Measurements from ENCODE around the gene FAM228B. TPM values are rescaled to one million over a fixed set of nuclear protein-coding genes. Genes with fewer than 3 reads are reported as not detected.

FAM228B gene
- total RNA-seq, 2 donors from 2014 or later: 17.7 to 20.6 TPM

- intact Hi-C loops (cut with DNase I): no loop called here
- DNase-seq (ENCODE audit: low spot score): no peak
- Histone ChIP-seq H3K36me3 (no peaks in the 10 kb centered on the region), H3K27ac (no peak overlapping the region), H3K4me3 (peak overlapping the region in 1 of 2 donors; percentile 13), H3K9me3 (no peaks in the 10 kb centered on the region), H3K4me1 (replicated peaks) (no peaks in the 10 kb centered on the region), H3K27me3 (replicated peaks; ENCODE audit: insufficient read depth) (no peaks in the 10 kb centered on the region)
- TF ChIP-seq POLR2AphosphoS5 (IDR thresholded peaks at IDR 0.05) (no peak), POLR2A (IDR thresholded peaks at IDR 0.05) (no peak), CTCF (IDR thresholded peaks at IDR 0.05) (no peak)
- whole genome bisulfite sequencing: 47% methylated on average over 17 of the region's 17 CpGs
Observed at GRCh38 chr2:24175631-24176187, 52.4 kb downstream of the FAM228B start.

- no peaks in the 10 kb centered on the region for H3K27me3 ChIP-seq (replicated peaks; ENCODE audit: insufficient read depth)
- H3K4me3 ChIP-seq: no peak overlapping the region
- H3K9me3 ChIP-seq: no peaks in the 10 kb centered on the region
- no peaks in the 10 kb centered on the region for H3K36me3 ChIP-seq
- 44% methylated on average over 1 of the region's 1 CpG for WGBS
- H3K4me1 ChIP-seq (replicated peaks): no peaks in the 10 kb centered on the region
- DNase-seq (ENCODE audit: low spot score): no peak
- TF ChIP-seq POLR2AphosphoS5 (IDR thresholded peaks at IDR 0.05) (no peak), CTCF (IDR thresholded peaks at IDR 0.05) (no peak), POLR2A (IDR thresholded peaks at IDR 0.05) (no peak)
- intact Hi-C loops (cut with DNase I): no loop called here
- H3K27ac ChIP-seq: no peak overlapping the region
Observed at GRCh38 chr2:24176326-24176725, 53.1 kb downstream of the FAM228B start.

- DNase-seq (ENCODE audit: low spot score): no peak
- intact Hi-C loops (cut with DNase I): no loop called here
- Histone ChIP-seq H3K36me3 (no peaks in the 10 kb centered on the region), H3K27me3 (replicated peaks; ENCODE audit: insufficient read depth) (no peaks in the 10 kb centered on the region), H3K4me1 (replicated peaks) (no peaks in the 10 kb centered on the region), H3K9me3 (no peaks in the 10 kb centered on the region), H3K4me3 (no peak overlapping the region), H3K27ac (no peak overlapping the region)
- TF ChIP-seq CTCF (IDR thresholded peaks at IDR 0.05) (no peak), POLR2AphosphoS5 (IDR thresholded peaks at IDR 0.05) (no peak), POLR2A (IDR thresholded peaks at IDR 0.05) (no peak)
Observed at GRCh38 chr2:24179683-24180082, 56.4 kb downstream of the FAM228B start.

- intact Hi-C loops (cut with DNase I): no loop called here
- Histone ChIP-seq H3K9me3 (no peaks in the 10 kb centered on the region), H3K27me3 (replicated peaks; ENCODE audit: insufficient read depth) (no peaks in the 10 kb centered on the region), H3K4me1 (replicated peaks) (no peaks in the 10 kb centered on the region), H3K4me3 (no peak overlapping the region), H3K36me3 (no peaks in the 10 kb centered on the region), H3K27ac (no peak overlapping the region)
- TF ChIP-seq POLR2AphosphoS5 (IDR thresholded peaks at IDR 0.05) (no peak), CTCF (IDR thresholded peaks at IDR 0.05) (no peak), POLR2A (IDR thresholded peaks at IDR 0.05) (no peak)
- WGBS: 85% methylated on average over 6 of the region's 6 CpGs
- no peak for DNase-seq (ENCODE audit: low spot score)
Observed at GRCh38 chr2:24181849-24182248, 58.6 kb downstream of the FAM228B start.

GRCh38 chr2:24182507-24182906 is 59.2 kb downstream of the FAM228B start:
- intact Hi-C loops (cut with DNase I): no loop called here
- Histone ChIP-seq H3K4me3 (no peak overlapping the region), H3K36me3 (no peaks in the 10 kb centered on the region), H3K27ac (no peak overlapping the region), H3K9me3 (no peaks in the 10 kb centered on the region), H3K27me3 (replicated peaks; ENCODE audit: insufficient read depth) (no peaks in the 10 kb centered on the region), H3K4me1 (replicated peaks) (no peaks in the 10 kb centered on the region)
- WGBS: 97% methylated on average over 7 of the region's 7 CpGs
- no peak for DNase-seq (ENCODE audit: low spot score)
- TF ChIP-seq POLR2AphosphoS5 (IDR thresholded peaks at IDR 0.05) (no peak), POLR2A (IDR thresholded peaks at IDR 0.05) (no peak), CTCF (IDR thresholded peaks at IDR 0.05) (no peak)

Measured in prostate gland (tissue), 2 donors.